ENCODE measurements around the gene FBXL3.

FBXL3 gene

DNA sequence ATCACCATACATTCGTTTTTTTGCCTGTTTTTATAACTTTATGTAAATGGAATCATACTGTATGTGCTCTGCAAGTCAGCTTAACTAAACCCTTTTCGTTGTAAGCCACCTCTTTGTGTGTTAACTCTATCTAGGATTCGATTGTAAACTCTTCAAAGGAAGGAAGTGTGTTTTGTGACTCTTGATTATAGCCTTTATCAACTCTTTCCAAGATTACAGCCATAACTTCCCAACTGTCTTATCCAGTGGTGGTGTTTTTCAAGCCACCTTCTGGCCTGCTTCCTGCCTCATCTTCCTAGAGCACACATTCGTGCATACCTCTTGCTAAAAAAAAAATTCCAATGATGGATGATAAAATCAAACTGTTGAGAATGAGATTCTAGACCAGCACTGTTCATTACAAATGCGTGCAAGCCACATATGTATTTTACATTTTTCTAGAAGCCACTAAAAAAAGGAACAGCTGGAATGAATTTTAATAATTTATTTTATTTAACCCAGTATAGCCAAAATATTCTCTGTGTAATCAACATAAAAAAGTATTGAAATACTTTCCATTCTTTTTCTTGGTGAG is 12.0 kb upstream of the FBXL3 start:
- TF ChIP-seq, protein P1, sequence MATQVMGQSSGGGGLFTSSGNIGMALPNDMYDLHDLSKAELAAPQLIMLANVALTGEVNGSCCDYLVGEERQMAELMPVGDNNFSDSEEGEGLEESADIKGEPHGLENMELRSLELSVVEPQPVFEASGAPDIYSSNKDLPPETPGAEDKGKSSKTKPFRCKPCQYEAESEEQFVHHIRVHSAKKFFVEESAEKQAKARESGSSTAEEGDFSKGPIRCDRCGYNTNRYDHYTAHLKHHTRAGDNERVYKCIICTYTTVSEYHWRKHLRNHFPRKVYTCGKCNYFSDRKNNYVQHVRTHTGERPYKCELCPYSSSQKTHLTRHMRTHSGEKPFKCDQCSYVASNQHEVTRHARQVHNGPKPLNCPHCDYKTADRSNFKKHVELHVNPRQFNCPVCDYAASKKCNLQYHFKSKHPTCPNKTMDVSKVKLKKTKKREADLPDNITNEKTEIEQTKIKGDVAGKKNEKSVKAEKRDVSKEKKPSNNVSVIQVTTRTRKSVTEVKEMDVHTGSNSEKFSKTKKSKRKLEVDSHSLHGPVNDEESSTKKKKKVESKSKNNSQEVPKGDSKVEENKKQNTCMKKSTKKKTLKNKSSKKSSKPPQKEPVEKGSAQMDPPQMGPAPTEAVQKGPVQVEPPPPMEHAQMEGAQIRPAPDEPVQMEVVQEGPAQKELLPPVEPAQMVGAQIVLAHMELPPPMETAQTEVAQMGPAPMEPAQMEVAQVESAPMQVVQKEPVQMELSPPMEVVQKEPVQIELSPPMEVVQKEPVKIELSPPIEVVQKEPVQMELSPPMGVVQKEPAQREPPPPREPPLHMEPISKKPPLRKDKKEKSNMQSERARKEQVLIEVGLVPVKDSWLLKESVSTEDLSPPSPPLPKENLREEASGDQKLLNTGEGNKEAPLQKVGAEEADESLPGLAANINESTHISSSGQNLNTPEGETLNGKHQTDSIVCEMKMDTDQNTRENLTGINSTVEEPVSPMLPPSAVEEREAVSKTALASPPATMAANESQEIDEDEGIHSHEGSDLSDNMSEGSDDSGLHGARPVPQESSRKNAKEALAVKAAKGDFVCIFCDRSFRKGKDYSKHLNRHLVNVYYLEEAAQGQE (IDR thresholded peaks at IDR 0.05; ENCODE audit: insufficient read depth in 1 of 2, low read depth in 2 of 2, low read length in 2 of 2) = no peak
- TF ChIP-seq SIN3A (IDR thresholded peaks at IDR 0.05; ENCODE audit: borderline replicate concordance, insufficient read depth, low read length) (no peak), TAF1 (IDR thresholded peaks at IDR 0.05; ENCODE audit: borderline replicate concordance, insufficient read depth, low read length) (no peak), POLR2AphosphoS5 (IDR thresholded peaks at IDR 0.05; ENCODE audit: low read depth, low read length) (no peak), FOXP2 (optimal IDR thresholded peaks at IDR 0.05; ENCODE audit: borderline replicate concordance, extremely low read depth, extremely low read length, insufficient read depth) (no peak)

DNA sequence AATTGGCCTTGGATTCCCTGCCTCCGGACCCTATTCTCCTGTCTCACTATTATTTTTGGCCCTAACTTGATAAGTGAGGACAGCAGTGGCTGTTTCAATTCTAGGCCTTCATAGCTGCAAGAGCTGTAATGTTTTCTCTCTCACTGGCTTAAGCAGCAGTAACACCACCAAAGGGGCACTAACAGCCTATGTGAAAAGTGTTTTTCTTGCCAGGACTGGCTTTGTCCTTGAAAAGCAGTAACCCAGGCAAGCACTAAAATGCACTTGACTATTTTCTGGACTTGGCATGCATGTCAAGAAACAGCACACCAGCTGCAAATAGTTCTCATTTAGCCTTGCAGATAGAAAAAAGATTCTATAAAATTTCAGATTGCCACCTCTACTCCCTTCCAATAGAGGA is 9.3 kb upstream of the FBXL3 start:
- TF ChIP-seq TAF1 (IDR thresholded peaks at IDR 0.05; ENCODE audit: borderline replicate concordance, insufficient read depth, low read length) = no peak

DNA sequence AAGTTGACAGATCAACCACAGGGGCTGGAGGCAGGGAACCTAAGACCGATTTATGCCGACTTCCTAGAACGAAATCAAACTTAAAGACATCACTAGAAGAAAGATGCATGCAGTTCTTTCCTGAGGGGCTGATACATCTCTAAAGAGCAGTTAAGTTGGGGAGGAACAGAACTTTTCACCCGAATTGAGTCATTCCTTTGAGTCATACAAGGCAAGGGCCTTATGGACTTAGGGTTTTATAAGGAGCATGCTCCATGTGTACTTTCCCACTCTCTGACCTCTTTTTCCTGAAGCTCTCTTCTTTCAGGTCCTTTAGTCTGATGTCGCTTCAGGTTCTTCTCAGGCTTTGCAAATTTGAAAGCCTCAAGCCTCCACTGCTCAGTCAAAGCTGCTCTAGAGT is 7.9 kb upstream of the FBXL3 start:
- TF ChIP-seq FOXP2 (optimal IDR thresholded peaks at IDR 0.05; ENCODE audit: borderline replicate concordance, extremely low read depth, extremely low read length, insufficient read depth) (no peak), TAF1 (IDR thresholded peaks at IDR 0.05; ENCODE audit: borderline replicate concordance, insufficient read depth, low read length) (no peak), SIN3A (IDR thresholded peaks at IDR 0.05; ENCODE audit: borderline replicate concordance, insufficient read depth, low read length) (no peak), POLR2AphosphoS5 (IDR thresholded peaks at IDR 0.05; ENCODE audit: low read depth, low read length) (no peak)
- TF ChIP-seq, protein P1 (IDR thresholded peaks at IDR 0.05; ENCODE audit: insufficient read depth in 1 of 2, low read depth in 2 of 2, low read length in 2 of 2) = no peak

DNA sequence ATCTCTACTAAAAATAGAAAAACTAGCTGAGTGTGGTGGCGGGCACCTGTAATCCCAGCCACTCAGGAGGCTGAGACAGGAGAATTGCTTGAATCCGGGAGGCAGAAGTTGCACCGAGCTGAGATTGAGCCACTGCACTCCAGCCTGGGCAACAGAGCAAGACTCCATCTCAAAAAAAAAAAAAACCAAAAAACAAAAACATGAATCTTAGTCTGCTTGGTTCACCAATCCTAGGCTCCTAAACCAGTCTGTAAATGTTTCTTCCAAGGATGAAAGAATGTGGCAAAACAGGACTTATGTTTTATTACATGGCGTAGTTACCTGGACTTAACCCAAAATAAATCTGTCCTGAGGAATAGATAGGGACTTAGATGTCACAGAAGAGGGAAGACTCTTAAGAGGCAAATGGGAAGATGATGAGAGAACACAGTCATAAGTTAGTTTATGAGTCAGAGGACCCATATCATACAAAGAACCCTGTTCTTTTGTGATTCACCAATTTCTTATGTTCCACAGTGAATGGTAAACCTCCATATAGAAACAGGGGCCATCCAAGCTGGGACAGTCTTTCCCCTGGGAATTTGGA is 6.9 kb upstream of the FBXL3 start:
- TF ChIP-seq FOXP2 (optimal IDR thresholded peaks at IDR 0.05; ENCODE audit: borderline replicate concordance, extremely low read depth, extremely low read length, insufficient read depth) (no peak), TAF1 (IDR thresholded peaks at IDR 0.05; ENCODE audit: borderline replicate concordance, insufficient read depth, low read length) (no peak), POLR2AphosphoS5 (IDR thresholded peaks at IDR 0.05; ENCODE audit: low read depth, low read length) (no peak), SIN3A (IDR thresholded peaks at IDR 0.05; ENCODE audit: borderline replicate concordance, insufficient read depth, low read length) (no peak)
- TF ChIP-seq, protein P1 (IDR thresholded peaks at IDR 0.05; ENCODE audit: insufficient read depth in 1 of 2, low read depth in 2 of 2, low read length in 2 of 2) = no peak

DNA sequence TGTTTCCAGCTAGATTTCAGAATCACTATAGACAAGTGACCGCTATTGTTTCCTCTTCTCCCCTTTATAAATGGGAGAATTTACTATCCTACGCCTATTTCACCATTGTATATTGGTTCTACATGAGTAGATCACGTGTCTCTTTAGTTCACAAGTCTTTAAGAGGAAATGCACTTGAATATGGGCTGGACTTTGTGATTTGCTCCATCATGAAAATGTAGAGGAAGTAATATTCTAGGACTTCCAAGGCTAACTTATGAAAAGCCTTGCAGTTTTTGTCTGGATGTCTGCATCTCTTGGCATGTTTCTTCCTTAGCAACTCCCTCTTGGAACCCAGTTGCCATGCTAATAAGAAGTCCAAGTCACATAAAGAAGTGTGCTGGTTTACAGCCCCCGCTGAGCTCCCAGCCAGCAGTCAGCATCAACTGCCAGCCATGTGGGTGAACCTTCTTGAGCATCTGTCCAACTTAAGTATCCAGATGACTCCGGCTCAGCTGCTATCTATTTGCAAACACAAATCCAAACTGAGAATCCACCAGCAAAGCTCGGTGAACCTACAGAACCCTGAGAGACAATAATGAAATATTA is 4.8 kb upstream of the FBXL3 start:
- TF ChIP-seq, protein P1 (IDR thresholded peaks at IDR 0.05; ENCODE audit: insufficient read depth in 1 of 2, low read depth in 2 of 2, low read length in 2 of 2) = no peak
- TF ChIP-seq POLR2AphosphoS5 (IDR thresholded peaks at IDR 0.05; ENCODE audit: low read depth, low read length) = no peak

Data from PFSK-1 (cell line).